Measurements from ENCODE around the gene BCL7A.

BCL7A gene

DNA sequence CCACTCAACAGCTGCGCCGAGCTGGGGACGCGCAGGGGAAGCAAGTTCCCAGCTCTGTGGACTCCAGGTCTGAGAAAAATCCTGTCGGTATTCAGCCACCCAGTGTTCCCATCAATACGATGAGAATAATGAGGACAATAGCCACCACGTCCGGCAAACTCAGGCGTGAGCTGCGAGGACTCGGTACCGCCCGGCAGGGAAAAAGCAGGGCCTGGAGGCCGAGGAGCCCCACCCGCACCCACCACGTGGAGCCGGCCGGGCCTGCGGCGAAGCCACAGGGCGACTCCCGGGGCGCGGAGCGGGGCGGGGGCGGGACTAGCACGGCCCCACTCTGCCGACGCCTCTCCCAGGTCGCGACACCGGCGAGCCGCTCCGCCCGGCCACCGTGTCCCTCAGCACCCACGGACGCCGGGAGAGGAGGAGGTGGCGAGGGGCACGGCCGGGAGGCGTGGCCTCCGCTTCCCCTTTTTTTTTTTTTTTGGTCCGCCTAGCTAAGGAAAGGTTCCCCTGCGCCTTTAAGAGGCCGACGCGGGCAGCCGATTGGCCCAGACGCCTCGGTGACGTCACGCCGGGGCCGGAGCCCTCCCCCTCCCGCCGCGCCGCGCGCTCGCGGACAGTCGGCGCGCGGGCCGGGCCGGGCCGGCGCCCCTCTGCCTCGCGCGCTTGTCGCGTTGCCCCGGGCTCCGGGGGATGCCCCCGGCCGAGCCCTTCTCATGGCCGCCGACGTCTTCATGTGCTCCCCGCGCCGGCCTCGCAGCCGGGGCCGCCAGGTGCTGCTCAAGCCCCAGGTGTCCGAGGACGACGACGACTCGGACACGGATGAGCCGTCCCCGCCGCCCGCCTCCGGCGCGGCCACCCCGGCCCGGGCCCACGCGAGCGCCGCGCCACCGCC, 56.7 kb downstream of the BCL7A start, which contains the start of gene MLXIP:
MLXIP (plus strand) TSS at position 616 of the 892 bp plus-strand sequence; CDS start at position 714, 98 bp downstream.
- peak; percentile 92 for DNase-seq (ENCODE audit: low spot score)

DNA sequence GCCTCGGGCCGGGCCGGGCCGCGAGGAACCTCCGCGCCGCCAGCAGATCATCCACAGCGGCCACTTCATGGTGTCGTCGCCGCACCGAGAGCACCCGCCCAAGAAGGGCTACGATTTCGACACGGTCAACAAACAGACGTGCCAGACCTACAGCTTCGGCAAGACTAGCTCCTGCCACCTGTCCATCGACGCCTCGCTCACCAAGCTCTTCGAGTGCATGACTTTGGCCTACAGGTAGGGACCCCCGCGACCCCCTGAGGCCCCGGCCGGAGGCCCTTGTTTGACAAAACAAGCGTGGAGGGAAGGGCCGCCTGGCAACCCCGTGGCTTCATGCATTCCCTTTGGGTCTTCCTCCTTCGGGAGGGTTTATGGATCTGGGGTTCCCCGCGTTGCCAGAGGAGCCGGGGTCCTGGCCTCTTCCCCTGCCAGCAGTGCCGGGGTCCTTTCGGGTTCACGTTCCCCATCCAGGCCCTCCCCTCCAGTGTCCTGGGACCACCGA, 57.4 kb downstream of the BCL7A start:
- DNase-seq (ENCODE audit: low spot score), result no peak

GRCh38 chr12:122079532-122080081, 57.9 kb downstream of the BCL7A start:
- no peak for DNase-seq (ENCODE audit: low spot score)

DNA sequence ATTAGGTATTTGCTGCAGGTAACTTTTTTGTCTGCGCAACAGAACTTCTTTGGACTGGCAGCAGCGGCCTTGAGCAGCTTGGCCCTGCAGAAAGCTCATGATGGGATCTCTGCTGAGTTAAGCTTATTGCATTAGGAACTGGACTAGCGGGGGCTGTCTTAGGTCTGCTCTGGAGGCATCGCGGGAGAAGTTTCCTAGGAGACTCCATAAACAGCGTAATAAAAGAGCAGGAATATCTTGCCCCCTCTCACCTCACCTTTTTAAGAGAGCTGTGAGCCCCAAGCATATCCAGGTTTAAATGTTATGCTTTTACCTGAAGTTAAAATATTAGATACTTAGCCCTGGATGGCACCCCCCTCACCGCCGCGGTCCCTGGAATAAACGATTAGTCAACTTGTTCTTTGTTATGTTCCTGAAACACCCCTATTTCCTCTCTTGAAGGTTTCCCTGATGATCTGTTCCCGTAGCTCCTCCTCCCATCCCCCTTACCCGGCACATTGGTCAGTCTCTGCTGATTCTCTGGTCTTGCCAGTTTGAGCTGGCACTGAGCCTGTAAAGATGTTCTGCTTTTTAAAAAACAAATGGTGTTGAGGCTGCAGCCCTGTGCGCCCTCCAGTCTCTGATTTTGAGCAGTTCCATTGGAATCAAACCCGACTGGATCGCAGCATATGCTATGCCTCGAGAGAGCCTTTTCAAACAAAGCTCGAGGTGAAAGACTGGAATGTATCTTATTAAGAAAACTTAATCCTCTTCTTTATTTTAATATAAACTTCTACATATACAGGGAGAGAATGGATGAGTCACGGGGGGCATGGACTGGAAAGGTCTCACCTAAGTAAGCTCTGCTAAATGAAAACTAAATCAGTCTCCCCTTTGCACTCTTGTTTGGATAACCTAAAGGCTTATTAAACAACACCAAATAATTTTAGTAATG, 58.7 kb downstream of the BCL7A start:
- DNase-seq (ENCODE audit: low spot score), result peak; percentile 67

DNA sequence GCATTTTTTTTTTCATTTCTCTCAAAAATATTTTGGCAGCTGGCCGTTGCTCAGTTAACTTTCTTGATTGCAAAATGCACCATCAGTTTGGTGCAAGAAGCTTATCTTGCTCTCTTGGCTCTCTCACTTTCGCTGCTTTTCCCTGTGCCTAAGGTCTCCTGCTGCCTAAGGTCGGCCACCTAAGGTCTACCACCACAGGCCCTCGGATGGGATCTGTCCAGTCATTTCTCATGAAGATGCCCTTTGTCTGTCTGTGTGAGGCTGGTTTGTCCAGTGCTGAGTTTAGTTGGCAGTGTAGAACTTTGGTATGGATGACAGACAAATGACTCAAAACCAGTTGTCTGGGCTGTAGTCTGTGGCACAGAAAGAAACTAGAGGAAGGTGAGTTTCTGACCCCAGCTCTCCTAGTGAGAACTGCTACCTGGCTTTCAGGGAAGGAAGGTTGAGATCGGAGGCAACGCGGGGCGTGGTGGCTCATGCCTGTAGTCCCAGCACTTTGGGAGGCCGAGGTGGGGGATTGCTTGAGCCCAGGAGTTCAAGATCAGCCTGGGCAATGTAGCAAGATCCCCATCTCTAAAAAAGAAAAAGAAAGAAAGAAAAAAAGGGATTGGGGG, 59.5 kb downstream of the BCL7A start:
- peak; percentile 56 for DNase-seq (ENCODE audit: low spot score)

GRCh38 chr12:122081697-122082221, 60.1 kb downstream of the BCL7A start:
- no peak for DNase-seq (ENCODE audit: low spot score)

GRCh38 chr12:122082621-122083356, 61.1 kb downstream of the BCL7A start:
- DNase-seq (ENCODE audit: low spot score), result no peak

DNA sequence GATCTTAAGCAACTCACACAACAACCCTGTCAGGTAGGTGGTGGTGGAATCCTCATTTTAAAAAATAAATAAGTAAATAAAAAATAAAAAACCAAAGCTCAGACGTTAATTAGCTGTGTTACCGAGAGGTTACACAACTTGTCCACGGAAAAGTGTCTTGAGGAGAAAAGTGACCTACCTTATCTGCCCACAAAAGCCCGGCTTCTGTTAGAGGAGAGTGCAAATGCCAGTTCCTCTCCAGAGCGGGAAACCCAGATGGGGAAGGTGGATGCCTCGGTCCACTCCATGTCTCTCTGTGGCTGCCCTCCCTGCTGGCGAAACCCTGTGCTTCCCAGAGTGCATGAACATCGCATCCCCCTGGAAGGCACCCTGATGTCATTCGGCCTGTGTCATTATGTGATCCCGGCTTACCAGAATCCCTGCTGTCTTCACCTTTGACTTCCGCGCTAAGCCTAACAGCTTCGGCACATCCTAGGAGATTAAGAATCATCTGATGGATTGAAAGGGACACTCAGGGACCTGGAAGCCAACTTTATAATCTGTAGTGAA, 63.2 kb downstream of the BCL7A start:
- DNase-seq (ENCODE audit: low spot score), result no peak

DNA sequence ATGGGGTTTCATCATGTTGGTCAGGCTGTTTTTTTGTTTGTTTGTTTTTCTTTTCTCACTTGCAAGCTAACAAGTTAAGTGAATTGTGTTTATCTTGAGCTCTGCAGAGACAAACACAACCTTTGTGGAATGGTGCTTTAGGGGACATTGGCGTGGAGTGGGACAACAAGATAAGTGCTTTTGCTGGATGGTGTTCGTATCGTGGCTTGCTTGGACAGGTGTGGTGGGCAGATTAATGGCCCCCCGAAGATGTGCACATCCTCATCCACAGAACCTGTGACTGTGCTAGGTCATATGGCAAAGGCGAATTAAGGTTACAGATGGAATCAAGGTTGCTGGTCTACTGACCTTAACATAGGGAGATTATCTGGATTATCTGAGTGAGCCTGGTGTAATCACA, 63.9 kb downstream of the BCL7A start:
- no peak for DNase-seq (ENCODE audit: low spot score)

DNA sequence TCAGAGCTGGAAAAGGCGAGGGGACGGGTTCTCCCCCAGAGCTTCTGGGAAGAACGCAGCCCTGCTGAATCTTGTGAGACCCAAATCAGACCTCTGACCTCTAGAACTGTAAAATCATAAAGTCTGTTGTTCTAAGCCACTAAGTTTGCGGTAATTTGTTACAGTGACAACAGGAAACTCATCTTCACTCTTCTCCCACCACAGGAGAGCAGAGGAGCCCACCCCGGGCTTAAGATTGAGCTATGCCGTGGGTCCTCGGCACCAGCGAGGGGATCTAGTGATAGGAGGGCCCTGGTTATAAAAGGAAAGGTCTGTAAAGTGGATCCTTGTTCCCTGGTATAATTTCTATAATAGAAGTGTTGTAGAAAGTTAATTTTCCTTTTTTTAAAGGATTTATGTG, 64.4 kb downstream of the BCL7A start:
- no peak for DNase-seq (ENCODE audit: low spot score)

- no peak for DNase-seq (ENCODE audit: low spot score)
These were observed 65.1 kb downstream of the BCL7A start for GRCh38 chr12:122086641-122087285.

DNA sequence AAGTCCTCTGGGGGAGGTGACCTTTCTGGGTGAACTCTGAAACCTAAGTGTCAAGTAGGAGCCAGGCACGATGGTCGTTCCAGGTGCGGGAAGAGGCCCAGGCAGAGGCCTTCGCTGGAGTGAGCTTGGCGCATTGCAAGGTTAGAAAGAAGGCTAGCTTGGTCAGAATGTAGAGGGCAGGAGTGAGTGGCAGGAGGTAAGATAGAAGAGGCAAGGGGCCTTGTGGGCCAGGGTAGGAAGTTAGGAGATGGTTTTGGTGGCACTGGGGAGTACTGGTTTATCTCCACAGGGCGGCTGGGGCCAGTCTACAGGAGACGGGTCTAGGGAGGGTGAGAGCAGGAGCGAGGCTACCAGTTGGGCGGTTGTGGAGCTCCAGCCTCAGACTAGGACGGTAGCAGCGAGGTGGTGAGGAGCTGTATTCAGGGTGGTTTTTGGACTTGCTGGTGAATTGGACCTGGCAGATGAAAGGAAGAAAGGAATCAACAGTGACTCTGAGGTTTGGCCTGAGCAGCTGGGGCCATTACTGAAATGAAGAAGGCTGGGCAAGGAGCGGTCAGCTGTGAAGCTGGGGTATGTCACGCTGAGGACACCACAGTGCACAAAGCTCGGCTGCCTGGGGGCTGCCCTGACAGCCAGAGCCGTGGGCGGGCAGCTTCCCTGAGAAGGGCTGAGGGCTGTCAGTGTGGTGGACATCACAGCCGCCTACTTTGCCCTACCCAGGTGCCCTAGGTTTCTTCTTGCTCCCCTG, 65.9 kb downstream of the BCL7A start:
- no peak for DNase-seq (ENCODE audit: low spot score)

DNA sequence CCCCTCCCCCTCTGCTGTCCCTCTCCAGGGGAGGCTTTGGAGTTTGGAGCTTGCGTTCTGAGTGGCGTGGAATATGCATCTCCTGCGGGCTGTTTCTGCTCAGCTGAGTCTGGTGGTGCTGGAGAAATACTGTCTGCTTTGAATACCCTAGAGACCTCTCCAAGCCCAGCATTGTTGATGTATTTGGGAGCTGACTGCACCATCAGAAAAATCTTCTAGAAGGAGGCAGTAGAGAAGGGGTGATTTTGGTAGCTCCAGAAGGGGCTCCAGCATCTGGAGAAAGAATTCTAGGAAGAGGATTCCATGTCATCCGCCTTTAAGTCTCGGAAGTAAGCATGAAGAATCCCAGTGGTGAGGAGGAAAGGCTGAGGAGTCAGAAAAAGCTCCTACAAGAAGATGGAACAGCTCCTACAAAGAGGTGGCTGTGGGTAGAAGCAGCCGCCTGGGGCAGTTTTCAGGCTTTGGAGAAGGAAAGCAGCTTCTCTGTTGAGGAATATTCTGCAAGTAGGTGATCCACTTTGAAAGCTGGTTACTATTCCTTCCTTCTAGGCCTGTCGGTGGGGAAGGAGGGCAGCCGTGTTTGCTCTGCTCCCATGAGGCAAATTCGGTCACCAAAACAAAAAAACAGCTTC, 66.6 kb downstream of the BCL7A start:
- no peak for DNase-seq (ENCODE audit: low spot score)

GRCh38 chr12:122089077-122089476, 67.4 kb downstream of the BCL7A start:
- no peak for DNase-seq (ENCODE audit: low spot score)

- DNase-seq (ENCODE audit: low spot score), result no peak
These were observed 69.3 kb downstream of the BCL7A start for GRCh38 chr12:122090759-122091515.

DNA sequence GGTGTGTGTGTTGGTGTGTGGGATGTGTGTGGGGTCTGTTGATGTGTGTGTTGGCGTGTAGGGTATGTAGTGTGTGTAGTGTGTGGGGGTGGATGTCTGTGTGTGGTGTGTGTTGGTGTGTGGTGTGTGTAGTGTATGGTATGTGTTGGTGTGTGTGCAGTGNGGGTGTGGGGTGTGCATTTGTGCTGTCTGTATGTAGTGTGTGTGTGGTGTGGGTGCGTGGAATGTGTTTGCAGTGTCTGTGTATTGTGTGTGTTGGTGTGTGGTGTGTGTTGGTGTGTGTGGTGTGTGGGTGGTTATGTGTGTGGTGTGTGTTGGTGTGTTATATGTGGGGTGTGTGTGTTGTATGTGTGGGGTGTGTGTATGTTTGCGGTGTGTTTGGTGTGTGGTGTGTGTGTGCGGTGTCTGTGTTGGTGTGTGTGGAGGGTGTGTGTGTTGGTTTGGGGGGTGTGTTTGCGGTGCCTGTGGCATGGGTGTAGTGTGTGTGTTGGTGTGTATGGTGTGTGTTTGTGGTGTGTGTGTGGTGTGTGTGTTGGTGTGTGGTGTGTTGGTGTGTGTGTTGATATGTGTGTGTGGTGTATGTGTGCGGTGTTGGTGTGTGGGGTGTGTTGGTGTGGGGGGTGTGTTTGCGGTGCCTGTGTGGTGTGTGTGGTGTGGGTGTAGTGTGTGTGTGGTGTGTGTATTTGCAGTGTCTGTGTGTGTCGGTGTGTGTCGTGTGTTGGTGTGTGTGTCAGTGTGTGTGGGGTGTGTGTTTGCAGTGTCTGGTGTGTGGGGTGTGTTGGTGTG, 71.6 kb downstream of the BCL7A start:
- DNase-seq (ENCODE audit: low spot score), result no peak

GRCh38 chr12:122094137-122094734, 72.6 kb downstream of the BCL7A start:
- DNase-seq (ENCODE audit: low spot score), result no peak

Data from COLO829 (cell line).